ENCODE measurements around the gene PARK7. TPM values are rescaled to one million over a fixed set of nuclear protein-coding genes. Genes with fewer than 3 reads are reported as not detected.

The PARK7 gene
- polyA plus RNA-seq, 6 donors from 2014 or later = 247 to 350 (median 302) TPM

DNA sequence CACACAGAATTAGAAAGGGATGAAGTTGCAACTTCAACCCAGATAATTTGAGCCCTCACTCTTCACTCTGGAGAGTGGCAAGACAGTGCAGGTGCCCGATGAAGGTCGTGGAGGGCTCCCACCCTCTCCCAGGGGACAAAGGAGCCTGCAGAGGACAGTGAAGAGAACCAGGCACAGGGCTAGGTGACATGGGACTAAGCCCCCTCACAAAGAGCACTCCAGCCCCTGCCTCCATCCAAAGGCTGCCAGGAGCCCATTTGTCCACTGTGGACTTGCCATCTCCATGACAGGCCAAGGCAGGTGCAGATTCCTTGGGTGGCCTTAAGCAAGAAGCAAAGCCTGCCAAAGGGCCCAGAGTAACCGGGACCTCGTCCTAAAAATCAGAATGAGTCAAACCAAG lies 49.5 kb downstream of the PARK7 start:
- no peaks in the 10 kb centered on the region for H3K9me3 Mint-ChIP-seq
- no peak overlapping the region for H3K27ac Mint-ChIP-seq
- H3K27me3 Mint-ChIP-seq = peaks cover 0 to 10% (median 8%) of the 10 kb centered on the region in 3 donors
- peaks cover 0 to 6% (median 0%) of the 10 kb centered on the region in 3 donors for H3K4me1 Mint-ChIP-seq
- H3K4me3 Mint-ChIP-seq = no peak overlapping the region
- no peaks in the 10 kb centered on the region for H3K36me3 Mint-ChIP-seq
- ATAC-seq (ENCODE audit: low read depth in 2 of 2) (no peak), DNase-seq (no peak)

DNA sequence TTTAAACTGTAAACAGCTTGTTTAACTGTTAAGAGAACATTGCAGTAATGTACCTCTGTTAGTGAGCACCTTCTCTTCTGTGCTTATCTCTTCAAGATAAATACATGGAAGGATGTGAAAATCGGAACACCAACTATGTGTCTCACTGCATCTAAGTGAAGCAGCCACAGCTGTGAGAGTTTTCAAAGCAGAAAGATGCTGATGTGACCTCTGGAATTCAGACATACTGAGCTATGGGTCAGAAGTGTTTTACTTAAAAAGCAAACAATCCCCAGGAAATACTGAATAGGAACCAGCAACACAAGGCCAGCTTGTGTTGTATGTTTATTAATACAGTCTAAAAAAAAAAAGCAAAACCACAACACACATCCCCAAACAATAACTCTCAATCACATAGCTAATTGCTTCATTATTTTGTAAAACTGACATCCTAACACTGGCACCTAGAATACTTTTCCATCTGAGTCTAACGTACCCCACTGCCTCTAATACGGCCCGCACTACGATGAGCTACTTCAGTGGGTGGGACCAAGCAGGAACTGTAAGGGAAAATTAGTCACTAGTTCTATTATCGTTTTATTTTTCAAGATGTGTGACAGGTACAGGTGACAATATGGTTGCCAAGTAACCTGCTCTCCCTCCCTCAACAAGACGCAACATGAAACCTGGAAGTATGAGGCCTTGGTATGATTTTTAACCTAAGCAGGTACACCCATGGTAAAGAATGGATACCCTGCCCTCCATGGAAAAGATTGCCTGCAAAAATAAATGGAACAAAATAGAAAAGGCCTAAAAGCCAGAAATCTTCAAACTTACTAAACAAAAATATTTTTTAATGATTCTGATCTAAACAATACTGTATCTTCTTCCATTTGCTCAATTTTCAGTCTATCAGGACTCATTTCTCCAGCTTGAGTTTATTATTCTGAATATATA lies 50.7 kb downstream of the PARK7 start:
- H3K36me3 Mint-ChIP-seq = no peaks in the 10 kb centered on the region
- H3K27ac Mint-ChIP-seq = peak overlapping the region in 1 of 6 donors; percentile 63
- H3K9me3 Mint-ChIP-seq = no peaks in the 10 kb centered on the region
- peaks cover 0 to 6% (median 0%) of the 10 kb centered on the region in 3 donors for H3K4me1 Mint-ChIP-seq
- H3K4me3 Mint-ChIP-seq = no peak overlapping the region
- H3K27me3 Mint-ChIP-seq = peaks cover 5 to 18% (median 16%) of the 10 kb centered on the region in 3 donors
- no peak for ATAC-seq (ENCODE audit: low read depth in 2 of 2)
- no peak for DNase-seq

DNA sequence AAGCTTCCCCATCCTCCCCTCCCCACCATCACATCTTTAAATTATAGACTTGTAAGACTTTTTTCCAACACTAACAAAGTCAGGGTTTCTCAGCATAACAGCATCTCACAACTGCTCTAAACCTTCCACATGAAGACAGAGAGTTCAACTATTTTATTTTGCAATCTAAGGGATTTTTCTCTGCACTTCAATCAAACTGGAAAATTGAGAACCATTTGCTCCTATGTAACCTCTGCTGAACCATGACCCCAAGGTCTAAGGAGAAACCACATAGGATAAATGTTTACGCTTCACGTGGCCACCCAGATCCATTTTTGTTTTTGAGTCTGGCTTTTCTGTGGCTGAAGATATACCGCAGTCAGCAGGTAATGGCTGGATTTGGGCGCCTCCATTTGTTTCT lies 51.4 kb downstream of the PARK7 start:
- Mint-ChIP-seq H3K4me3 (no peak overlapping the region), H3K36me3 (no peaks in the 10 kb centered on the region), H3K27ac (no peak overlapping the region), H3K27me3 (peaks cover 7 to 23% (median 20%) of the 10 kb centered on the region in 3 donors), H3K4me1 (peaks cover 0 to 6% (median 0%) of the 10 kb centered on the region in 3 donors), H3K9me3 (no peaks in the 10 kb centered on the region)
- DNase-seq (no peak), ATAC-seq (ENCODE audit: low read depth in 2 of 2) (no peak)

DNA sequence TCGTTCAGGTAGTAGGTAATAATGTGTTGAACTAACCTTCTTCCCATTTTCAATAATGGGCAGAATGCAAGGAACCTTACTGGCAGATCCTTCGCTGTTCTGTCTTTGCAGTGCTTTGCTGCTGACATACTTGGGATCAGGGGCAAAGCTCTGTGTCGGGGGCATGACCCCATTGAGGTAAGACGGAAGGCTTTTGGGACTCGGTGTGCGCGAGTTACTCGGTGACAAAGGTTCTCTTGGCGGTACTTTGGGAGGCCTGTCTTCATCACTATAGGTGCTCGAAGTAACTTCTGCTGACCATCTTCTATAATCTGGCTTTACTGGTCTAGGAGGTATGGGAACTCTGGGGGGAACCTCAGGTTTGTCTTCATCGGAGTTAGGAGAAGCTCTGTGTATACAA lies 51.9 kb downstream of the PARK7 start:
- Mint-ChIP-seq H3K9me3 (no peaks in the 10 kb centered on the region), H3K4me1 (peaks cover 0 to 6% (median 0%) of the 10 kb centered on the region in 3 donors), H3K27me3 (peaks cover 12 to 27% (median 22%) of the 10 kb centered on the region in 3 donors), H3K27ac (no peak overlapping the region), H3K36me3 (no peaks in the 10 kb centered on the region), H3K4me3 (peak overlapping the region in 1 of 8 donors; percentile 55)
- no peak for ATAC-seq (ENCODE audit: low read depth in 2 of 2)
- no peak for DNase-seq

DNA sequence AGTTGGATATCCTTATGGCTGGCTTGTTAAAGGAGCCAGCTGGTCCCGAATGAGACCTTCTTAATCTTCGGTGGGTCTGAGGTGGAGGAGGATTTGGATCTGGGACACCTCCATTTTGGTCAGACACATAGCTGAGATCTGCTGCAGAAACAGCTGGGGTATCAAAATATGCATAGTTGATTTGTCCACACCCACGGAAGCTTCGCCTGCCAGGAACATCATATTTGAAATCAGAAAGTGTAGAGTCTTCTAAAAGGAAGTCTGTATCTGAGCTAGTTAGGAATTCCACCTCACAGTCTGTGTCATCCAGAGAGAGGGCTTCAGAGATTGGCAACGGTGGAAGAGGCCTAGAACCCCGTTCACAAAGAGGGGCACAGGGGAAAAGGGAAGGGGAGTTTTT lies 52.3 kb downstream of the PARK7 start:
- no peaks in the 10 kb centered on the region for H3K36me3 Mint-ChIP-seq
- H3K9me3 Mint-ChIP-seq = no peaks in the 10 kb centered on the region
- ATAC-seq (ENCODE audit: low read depth in 2 of 2) (no peak), DNase-seq (no peak)
- H3K27me3 Mint-ChIP-seq = peaks cover 16 to 31% (median 25%) of the 10 kb centered on the region in 3 donors
- H3K27ac Mint-ChIP-seq = no peak overlapping the region
- H3K4me3 Mint-ChIP-seq = no peak overlapping the region
- H3K4me1 Mint-ChIP-seq = peaks cover 0 to 6% (median 0%) of the 10 kb centered on the region in 3 donors

DNA sequence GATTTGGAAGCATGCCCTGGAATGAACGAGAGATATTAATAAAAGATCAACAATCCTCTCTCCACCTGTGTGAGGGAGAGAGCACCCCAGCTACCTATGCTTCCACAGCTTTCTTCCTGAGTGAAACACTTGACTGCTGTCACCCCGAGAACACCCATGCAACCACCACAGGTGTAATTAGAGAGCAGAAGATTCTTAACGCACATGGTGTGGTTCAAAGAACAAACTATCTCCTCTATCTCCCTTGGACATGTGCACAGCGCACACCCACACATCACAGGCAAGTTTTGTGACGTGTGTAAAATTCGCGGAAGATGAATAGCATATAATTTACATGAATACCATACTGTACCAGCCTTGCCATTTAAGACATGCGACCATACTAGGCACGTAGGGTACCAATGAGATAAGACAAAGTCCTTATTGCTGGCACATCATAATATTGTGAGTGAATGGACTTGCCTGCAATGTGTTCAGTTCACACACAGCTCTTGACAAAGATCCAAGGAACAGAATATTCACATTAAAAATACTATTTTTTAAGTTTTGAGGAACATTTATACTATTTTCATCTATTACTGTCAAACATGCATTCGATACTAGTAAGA lies 53.0 kb downstream of the PARK7 start:
- Mint-ChIP-seq H3K36me3 (no peaks in the 10 kb centered on the region), H3K27me3 (peaks cover 22 to 38% (median 32%) of the 10 kb centered on the region in 3 donors), H3K9me3 (no peaks in the 10 kb centered on the region), H3K27ac (no peak overlapping the region), H3K4me1 (peaks cover 0 to 6% (median 0%) of the 10 kb centered on the region in 3 donors), H3K4me3 (no peak overlapping the region)
- ATAC-seq (ENCODE audit: low read depth in 2 of 2) (no peak), DNase-seq (no peak)

DNA sequence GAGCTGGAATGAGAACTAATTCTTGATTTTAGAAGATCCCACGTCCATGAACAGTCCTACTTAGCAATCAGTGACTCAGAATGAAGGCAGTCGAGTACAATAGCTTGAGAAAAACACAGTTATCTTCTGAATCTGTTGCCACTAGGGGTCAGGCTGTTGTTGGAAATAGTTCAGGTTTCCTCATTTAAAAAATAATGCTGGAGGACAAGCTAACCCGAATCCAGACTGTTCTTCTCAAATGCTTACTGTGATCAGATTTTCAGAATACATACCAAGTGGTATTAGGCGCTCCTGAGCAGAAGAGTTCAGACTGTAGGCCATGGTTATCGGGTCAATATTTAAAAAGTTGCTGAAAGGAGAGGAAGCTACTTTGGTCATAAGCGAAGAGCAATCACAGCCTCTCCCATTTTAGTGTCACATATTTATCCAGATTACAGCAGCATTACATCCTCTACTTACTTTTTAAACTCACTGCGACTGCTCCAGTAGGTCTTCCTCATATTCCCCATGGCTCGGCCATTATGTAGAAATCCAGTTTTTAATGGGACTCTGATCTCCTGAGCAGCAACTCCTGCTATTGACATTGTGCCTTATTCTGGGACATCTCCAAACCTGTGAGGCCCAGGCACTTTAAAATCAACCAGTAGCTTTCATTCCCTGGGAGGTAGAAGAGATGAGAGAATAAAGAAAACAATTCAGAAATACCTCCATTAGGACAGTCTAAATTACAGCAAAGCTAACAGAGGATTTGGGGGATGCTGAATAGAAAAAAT lies 53.7 kb downstream of the PARK7 start:
- H3K27ac Mint-ChIP-seq = peak overlapping the region in 1 of 6 donors; percentile 44

DNA sequence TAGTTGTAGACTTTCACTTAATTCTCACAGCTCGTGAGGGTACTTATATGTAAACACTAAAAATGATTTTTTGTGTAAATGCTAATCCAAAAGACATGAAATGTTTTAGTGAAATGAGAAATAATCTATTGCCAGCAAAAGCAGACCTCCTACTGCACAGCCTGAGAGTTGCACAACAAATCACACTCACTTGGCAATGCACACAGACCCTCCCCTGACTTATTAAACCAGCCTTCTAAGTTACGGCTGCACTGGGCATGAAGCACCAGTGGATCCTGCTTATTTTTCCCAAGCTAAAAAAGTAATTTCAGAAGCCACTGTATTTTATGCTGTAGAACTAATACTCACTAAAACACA lies 54.3 kb downstream of the PARK7 start:
- H3K27ac Mint-ChIP-seq = no peak overlapping the region
- no peaks in the 10 kb centered on the region for H3K36me3 Mint-ChIP-seq
- peaks cover 0 to 6% (median 6%) of the 10 kb centered on the region in 3 donors for H3K4me1 Mint-ChIP-seq
- H3K9me3 Mint-ChIP-seq = no peaks in the 10 kb centered on the region
- ATAC-seq (ENCODE audit: low read depth in 2 of 2) (no peak), DNase-seq (no peak)
- H3K4me3 Mint-ChIP-seq = no peak overlapping the region
- peaks cover 22 to 39% (median 32%) of the 10 kb centered on the region in 3 donors for H3K27me3 Mint-ChIP-seq

More for the DNA sequence above, 53.7 kb downstream of the PARK7 start:
- Mint-ChIP-seq H3K9me3 (no peaks in the 10 kb centered on the region), H3K36me3 (no peaks in the 10 kb centered on the region), H3K4me1 (peaks cover 0 to 6% (median 4%) of the 10 kb centered on the region in 3 donors), H3K4me3 (no peak overlapping the region), H3K27me3 (peaks cover 22 to 39% (median 32%) of the 10 kb centered on the region in 3 donors)
- ATAC-seq (ENCODE audit: low read depth in 2 of 2) (peak; percentile 56 to 67), DNase-seq (peak; percentile 37)

DNA sequence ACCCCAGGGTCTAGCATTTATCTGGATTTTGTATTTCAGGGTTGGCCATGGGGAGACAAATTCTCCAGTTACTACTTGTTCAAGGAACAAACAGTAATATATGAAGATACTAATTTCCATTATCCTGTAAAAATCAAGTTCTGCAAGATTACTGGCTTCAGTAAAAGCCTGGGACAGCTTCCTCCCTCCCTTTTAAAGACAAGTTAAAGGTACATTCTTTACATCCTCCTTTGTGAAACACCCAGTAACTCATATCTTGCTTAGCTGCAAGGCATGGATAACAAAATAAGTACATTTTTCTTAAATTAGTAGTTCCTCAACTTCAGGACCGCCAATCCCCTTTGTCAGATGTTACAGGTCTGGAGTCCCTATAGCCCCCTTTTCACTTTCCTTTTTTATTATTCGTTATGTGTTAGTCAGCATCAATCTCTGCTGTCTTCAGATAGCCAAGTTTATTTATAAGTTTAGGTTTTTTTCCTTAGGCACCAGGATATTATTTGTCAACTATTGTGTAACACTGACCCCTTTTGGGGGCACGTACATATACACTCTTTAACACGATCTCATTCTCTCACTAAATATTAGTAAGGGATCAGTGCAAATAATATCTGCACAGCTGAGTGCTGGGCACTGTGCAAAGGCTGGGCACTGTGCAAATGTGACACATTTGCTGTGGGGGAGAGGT lies 54.8 kb downstream of the PARK7 start:
- H3K9me3 Mint-ChIP-seq = no peaks in the 10 kb centered on the region
- H3K36me3 Mint-ChIP-seq = no peaks in the 10 kb centered on the region
- DNase-seq = no peak
- H3K4me3 Mint-ChIP-seq = no peak overlapping the region
- ATAC-seq (ENCODE audit: low read depth in 2 of 2) = no peak
- H3K27me3 Mint-ChIP-seq = peaks cover 22 to 39% (median 32%) of the 10 kb centered on the region in 3 donors
- H3K4me1 Mint-ChIP-seq = peaks cover 0 to 6% (median 6%) of the 10 kb centered on the region in 3 donors
- H3K27ac Mint-ChIP-seq = no peak overlapping the region

DNA sequence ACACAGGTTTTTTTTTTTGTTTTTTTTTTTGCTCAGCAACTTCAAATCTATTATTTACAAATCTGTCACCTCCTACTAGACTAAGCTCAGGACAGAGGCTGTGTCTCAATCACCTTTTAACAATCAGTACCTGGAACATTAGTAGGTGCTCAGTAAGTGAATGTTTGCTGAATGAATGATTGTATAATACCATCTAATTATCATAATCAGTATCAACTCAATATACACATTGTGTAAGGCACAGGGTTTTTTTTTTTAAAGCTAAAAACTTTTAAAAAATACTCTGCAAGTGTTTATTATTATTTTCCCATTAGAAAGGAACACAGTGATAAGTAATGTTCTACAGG lies 55.4 kb downstream of the PARK7 start:
- DNase-seq (no peak), ATAC-seq (ENCODE audit: low read depth in 2 of 2) (no peak)
- H3K4me3 Mint-ChIP-seq = no peak overlapping the region
- peaks cover 0 to 6% (median 6%) of the 10 kb centered on the region in 3 donors for H3K4me1 Mint-ChIP-seq
- peaks cover 22 to 39% (median 36%) of the 10 kb centered on the region in 3 donors for H3K27me3 Mint-ChIP-seq
- no peaks in the 10 kb centered on the region for H3K36me3 Mint-ChIP-seq
- H3K9me3 Mint-ChIP-seq = no peaks in the 10 kb centered on the region
- no peak overlapping the region for H3K27ac Mint-ChIP-seq

DNA sequence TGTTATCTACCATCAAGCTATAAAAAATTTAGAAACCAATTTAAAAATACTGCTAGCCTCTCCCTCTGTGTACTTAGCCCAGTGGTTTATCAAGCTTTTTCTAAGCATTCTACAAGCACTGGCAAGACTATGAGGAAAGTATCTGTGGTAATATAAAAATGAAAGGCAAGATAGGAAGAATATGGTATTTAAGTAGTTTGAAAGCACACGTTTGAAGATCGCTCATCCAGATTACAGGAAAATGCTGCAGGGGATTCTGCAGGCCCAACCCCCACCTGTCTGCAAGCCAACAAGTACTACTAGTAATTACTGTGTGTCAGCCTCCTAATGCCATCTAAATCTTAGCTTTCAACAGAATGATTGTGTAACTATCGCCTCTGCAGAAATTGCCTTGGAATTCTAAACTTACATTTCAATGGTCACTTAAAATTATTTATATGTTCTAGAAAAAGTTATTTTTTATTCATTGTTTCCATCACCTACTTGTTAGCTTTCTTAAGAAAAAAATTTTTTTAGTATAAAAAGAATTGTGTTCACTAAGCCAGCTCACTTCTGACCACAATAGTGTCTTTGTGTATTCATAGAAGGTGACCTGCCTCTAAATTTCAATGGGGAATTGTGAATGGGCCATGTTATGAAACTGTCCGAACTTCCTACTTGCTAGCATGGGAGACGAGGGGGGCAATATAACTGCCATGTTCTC lies 56.1 kb downstream of the PARK7 start:
- Mint-ChIP-seq H3K4me3 (no peak overlapping the region), H3K9me3 (no peaks in the 10 kb centered on the region), H3K4me1 (peaks cover 0 to 6% (median 6%) of the 10 kb centered on the region in 3 donors), H3K27ac (no peak overlapping the region), H3K36me3 (no peaks in the 10 kb centered on the region), H3K27me3 (peaks cover 25 to 43% (median 39%) of the 10 kb centered on the region in 3 donors)
- ATAC-seq (ENCODE audit: low read depth in 2 of 2) = no peak
- no peak for DNase-seq

DNA sequence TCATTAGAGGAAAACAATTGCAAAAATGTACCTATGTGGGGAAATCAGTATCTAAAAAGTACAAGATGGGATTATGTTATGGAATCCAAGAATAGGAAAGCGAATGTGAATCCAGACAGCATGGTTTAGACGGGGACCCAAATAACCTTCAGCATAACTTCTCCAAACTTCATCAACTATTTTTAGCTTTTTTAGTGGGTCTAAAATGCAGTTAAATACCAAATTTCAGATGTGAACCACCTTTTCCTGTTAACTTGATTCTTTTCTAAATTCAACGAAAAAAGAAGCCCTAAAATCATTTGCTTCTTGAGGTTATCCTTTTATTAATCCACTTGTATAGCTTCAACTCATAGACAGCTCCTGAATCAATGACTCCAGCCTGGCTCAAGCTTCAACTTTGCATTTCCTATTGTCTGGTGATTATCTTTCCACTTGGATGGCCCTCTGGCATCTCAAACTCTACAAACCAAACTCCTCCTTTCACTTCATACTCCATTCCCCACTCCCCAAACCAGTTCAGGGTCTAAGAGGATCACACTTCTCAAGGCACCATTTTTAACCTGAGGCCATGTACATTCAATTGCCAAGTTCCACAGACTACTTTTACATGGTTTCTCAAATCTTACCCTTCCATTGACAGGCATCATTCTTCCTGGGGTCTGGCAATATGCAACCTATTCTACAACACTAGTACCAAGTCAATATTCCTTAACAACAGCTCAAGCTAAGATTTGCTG lies 57.1 kb downstream of the PARK7 start:
- Mint-ChIP-seq H3K36me3 (no peaks in the 10 kb centered on the region), H3K9me3 (no peaks in the 10 kb centered on the region), H3K27me3 (peaks cover 30 to 50% (median 39%) of the 10 kb centered on the region in 3 donors), H3K4me1 (peaks cover 0 to 6% (median 6%) of the 10 kb centered on the region in 3 donors), H3K27ac (no peak overlapping the region), H3K4me3 (no peak overlapping the region)
- ATAC-seq (ENCODE audit: low read depth in 2 of 2) = no peak
- no peak for DNase-seq
